ENCODE data around the gene EMX1.

EMX1 gene

GRCh38 chr2:72925328-72925943, 8.1 kb downstream of the EMX1 start:
- no peak for DNase-seq (ENCODE audit: low spot score)

GRCh38 chr2:72926368-72926767, 9.0 kb downstream of the EMX1 start:
- DNase-seq (ENCODE audit: low spot score): no peak

GRCh38 chr2:72926811-72927465, 9.6 kb downstream of the EMX1 start:
- DNase-seq (ENCODE audit: low spot score): no peak

GRCh38 chr2:72927619-72928550, 10.6 kb downstream of the EMX1 start:
- no peak for DNase-seq (ENCODE audit: low spot score)

- no peak for DNase-seq (ENCODE audit: low spot score)
These were observed 11.7 kb downstream of the EMX1 start for GRCh38 chr2:72929010-72929409.

GRCh38 chr2:72931280-72931910, 14.1 kb downstream of the EMX1 start:
- peak; percentile 58 for DNase-seq (ENCODE audit: low spot score)

GRCh38 chr2:72932045-72932740, 14.9 kb downstream of the EMX1 start:
- DNase-seq (ENCODE audit: low spot score): no peak

GRCh38 chr2:72932805-72933204, 15.5 kb downstream of the EMX1 start:
- DNase-seq (ENCODE audit: low spot score): no peak

GRCh38 chr2:72933207-72933606, 15.9 kb downstream of the EMX1 start:
- no peak for DNase-seq (ENCODE audit: low spot score)

- DNase-seq (ENCODE audit: low spot score): no peak
These were observed 16.4 kb downstream of the EMX1 start for GRCh38 chr2:72933646-72934151.

- DNase-seq (ENCODE audit: low spot score): no peak
These were observed 17.6 kb downstream of the EMX1 start for GRCh38 chr2:72934683-72935610.

GRCh38 chr2:72935611-72935957, 18.3 kb downstream of the EMX1 start:
- DNase-seq (ENCODE audit: low spot score): no peak

GRCh38 chr2:72936660-72937355, 19.5 kb downstream of the EMX1 start:
- DNase-seq (ENCODE audit: low spot score): no peak

- DNase-seq (ENCODE audit: low spot score): peak; percentile 56
These were observed 20.0 kb downstream of the EMX1 start for GRCh38 chr2:72937356-72937669.

GRCh38 chr2:72938455-72938854, 21.1 kb downstream of the EMX1 start:
- DNase-seq (ENCODE audit: low spot score): no peak

GRCh38 chr2:72940361-72940760, 23.0 kb downstream of the EMX1 start:
- no peak for DNase-seq (ENCODE audit: low spot score)

GRCh38 chr2:72940786-72941185, 23.5 kb downstream of the EMX1 start:
- peak; percentile 45 for DNase-seq (ENCODE audit: low spot score)

- DNase-seq (ENCODE audit: low spot score): no peak
These were observed 25.0 kb downstream of the EMX1 start for GRCh38 chr2:72942293-72942692.

- no peak for DNase-seq (ENCODE audit: low spot score)
These were observed 25.6 kb downstream of the EMX1 start for GRCh38 chr2:72942881-72943418.

Data from AG20443 (cell line).